HG03103 (cell line): ENCODE data around the gene HOXB7.

Experiments
- ATAC-seq: cut with Tn5 transposase; IDR thresholded peaks from one replicate; pipeline ENCODE4 v1.9.1; 2021; ENCODE audit warnings: low read depth; ENCODE audit not compliant: unreplicated experiment

The HOXB7 gene

GRCh38 chr17:48637323-48638260, 26.8 kb upstream of the HOXB7 start:
- no peak for ATAC-seq

DNA sequence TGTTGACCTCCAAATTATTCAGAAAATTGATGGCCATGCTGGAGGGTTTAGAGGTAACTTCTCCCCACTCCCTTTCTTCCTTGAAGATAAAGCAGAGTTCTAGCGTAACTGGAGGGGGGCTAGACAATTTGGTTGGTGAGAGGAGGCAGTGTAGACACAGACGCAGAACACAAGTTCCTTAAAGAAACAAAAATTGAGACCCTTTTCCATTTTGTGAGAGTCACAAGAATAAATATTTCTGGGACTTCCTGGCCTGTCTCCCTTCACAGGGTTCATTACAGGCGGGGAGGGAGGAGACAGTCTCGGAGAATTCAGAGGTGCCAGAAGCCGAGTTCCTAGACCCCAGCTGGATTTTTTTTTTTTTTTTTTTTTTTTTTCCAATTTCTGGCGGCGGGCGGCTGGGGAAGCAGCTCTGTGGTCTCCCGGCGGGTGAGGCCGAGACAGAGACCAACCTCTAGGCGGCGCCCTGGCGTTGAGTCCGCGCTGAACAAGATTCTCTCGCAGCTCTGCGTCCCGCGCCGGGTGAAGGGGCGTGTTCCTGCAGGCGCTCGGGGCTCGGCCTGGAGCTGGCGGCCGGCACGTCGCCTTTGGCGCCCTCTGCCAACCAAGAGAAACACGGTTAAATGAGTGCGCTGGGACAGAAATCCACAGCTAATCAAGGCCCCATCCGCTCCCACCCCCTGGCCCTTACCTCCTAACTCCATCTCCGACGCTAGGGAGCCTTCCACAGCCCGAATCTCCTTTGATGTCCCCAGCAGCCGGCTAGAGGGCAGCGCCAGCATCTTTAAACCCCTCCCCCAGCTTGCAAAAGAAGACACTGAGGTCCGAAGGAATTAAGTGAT, 25.6 kb upstream of the HOXB7 start:
- no peak for ATAC-seq

DNA sequence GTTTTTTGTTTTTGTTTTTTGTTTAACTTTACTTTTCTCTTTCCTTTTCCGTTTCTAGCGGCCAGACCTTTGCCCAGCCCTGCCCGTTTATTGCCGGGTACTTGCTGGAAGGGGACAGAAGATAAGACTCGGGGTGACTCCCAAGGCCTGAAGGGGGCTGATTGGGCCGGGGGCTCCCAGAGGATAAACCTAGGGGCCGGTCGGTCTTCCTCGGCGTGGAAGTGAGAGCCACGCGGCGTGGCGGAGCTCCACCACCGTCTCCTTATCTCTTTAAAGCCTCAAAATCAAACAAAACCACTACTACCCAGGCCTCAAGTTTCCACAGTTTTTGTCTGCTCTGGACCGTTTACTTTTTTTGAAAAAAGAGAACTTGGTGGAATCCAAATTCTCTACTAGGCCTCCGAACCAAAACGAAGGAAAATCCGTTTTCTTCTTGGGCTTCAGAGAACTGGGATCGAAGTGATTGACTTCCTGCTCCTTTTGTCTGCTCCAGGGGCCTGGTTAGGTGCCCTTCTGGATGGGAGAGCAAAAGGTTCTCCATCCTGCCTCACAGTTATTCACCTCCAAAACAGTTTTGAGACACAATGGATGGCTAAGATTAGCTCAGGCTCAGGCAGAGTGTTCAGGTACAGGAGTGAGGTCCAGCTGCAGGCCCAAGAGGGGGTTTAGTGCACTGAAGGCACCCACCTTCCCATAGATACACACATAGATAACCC, 23.8 kb upstream of the HOXB7 start:
- no peak for ATAC-seq

GRCh38 chr17:48633266-48633677, 22.5 kb upstream of the HOXB7 start:
- ATAC-seq = no peak

- no peak for ATAC-seq
These were observed 21.9 kb upstream of the HOXB7 start for GRCh38 chr17:48632579-48633265.

GRCh38 chr17:48631693-48632578, 21.1 kb upstream of the HOXB7 start:
- ATAC-seq = no peak

DNA sequence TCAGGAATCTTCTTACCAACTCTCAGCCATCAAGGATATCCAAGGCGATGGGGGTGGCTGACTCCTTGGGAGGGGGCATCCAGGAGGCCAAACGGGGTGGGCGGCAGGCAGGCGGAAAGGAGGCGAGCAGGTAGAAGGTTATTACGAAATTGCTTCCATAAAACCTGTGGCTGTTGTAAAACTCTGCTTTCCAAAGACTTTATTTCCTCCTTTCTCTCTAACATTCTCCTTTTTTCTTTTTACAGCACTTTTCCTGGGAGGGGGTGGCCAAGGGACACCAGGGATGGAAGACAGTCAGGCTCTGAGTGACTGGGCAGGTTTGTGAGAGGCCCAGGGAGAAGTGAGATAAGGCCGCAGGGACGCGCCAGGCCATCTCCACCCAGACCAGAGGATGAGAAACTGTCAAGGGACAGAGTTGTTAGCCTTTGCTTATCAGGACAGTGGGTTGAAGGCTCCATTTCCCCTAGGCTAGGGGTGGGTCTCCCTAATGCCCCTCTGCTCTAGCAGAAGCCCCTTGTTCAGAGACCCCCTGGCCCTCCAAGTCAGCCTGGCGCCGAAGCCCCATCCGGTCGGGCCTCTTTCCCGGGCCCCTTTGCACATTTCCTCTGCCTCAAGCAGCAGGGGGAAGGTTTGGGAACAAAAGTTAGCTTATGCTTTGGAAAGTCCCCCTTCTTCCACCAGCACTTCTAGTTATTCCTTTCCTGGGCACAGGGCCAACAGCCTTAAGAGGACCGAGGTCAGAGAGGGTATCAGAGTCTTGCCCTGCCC, 20.3 kb upstream of the HOXB7 start:
- no peak for ATAC-seq

GRCh38 chr17:48630009-48630924, 19.4 kb upstream of the HOXB7 start:
- ATAC-seq = no peak

- no peak for ATAC-seq
These were observed 18.6 kb upstream of the HOXB7 start for GRCh38 chr17:48629411-48629759.

- no peak for ATAC-seq
These were observed 18.0 kb upstream of the HOXB7 start for GRCh38 chr17:48628649-48629410.

GRCh38 chr17:48627623-48628521, 17.1 kb upstream of the HOXB7 start:
- no peak for ATAC-seq

DNA sequence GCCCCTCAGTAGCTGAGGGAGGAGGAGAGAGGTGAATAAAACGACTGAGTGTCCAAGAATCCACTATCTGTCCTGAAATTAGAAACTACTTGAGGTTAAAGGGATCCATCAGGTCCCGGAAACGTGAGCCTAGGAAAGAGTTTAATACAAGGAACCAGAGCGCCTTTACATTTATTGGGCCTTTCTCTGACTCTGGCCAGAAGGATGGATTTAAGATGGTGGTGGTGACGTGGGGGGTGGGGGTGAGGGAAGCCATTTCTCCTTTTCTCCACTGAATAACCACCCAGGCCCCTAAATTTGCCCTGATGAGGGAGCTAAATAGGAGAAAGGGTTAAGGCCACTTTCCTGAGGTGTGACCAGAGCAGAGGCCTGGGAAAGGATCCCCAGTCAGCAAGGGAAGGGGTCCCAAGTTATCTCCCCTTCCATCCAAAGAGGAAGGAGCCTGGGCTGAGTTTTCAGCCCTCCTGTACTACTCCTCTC, 16.3 kb upstream of the HOXB7 start:
- ATAC-seq = no peak

DNA sequence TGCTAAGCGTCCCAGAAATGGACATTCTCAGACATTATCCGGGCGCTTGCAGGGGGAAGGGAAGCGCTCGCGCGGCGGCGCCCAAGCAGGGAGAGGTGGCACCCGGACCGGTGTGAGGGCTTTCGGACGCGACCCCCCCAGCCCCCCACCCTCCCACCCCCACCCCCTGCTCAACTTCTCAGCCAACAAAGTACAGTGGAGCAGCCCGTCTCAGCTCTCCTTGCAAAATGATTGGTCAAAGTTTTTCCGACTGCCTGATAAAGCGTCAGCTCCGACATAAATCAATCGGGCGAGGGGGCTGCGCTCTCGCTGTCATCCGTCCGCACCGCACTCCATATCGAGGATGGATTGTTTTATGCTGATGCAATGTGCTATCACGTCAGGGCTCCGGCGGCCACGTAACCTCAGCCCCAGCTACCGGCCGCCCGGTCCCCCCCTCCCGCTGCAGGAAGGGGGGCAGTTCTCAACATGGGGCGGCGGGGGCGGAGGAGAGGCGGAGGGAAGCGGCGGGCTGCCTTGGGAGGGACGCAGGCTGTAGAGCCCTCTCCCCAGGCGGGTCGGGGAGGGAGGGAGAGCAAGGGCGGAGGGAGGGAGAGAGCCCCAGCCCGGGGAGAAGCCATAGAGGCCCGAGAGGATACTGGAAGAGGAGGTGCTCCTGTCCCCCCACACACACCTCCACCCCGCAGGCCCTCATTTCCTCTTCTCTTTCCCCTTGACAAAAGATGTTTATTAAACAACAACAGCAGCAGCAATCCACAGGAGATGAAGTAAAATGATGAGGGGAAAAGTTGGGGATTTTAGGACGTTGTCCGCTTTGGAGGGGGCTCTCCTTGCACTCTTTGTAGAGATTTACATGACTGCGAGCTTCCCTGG, 15.7 kb upstream of the HOXB7 start, which contains the start of gene HOXB9:
HOXB9 (minus strand) TSS at position 114 of the 873 bp plus-strand sequence; CDS start at position 25, 89 bp downstream.
- ATAC-seq = no peak

DNA sequence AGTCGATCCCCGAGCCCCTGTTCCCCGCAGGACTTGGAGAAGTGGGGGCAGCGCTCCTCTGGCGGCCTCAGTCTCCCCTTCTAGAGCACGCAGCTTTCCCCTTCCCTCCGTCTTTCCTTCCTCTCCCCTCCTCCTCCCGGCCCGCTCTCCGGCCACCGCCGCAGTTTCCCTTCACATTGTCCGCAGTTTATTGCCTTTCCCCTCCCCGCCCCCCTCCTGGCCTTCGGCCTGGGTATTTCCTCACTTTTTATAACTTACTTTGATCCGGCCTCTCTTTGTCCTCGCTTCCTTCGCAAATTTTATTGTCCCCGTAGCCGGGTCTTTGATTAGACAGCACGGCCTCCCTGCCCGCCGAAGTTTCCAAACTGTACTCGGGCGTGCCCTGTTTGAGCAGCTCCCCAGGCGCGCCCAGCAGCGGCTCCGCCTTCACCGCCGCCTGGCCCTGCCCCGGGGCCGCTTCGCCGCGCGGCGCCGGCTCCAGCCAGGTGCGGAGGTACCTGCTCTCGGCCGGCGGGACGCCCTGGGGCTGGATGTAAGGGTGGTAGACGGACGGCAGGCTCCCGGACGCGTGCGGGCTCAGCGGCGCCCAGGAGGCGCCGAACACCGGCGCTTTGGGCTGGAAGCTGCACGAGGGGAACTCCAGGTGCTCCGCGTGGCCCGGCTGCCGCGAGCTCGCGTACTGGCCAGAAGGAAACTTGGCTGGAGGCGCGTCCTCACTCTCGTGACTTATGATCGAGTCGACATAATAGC, 14.9 kb upstream of the HOXB7 start:
- ATAC-seq = no peak
